AG08396 (cell line): Measurements from ENCODE around the gene LARP1.

Experiments used
- DNase-seq: peaks from one replicate; pipeline ENCODE4 v3.0.0; 2012; ENCODE audit warnings: low spot score, mixed read lengths

Gene LARP1

GRCh38 chr5:154762261-154762660 lies 7.1 kb downstream of the LARP1 start:
- no peak for DNase-seq

- DNase-seq, result no peak
Measured at GRCh38 chr5:154762700-154763099, 7.5 kb downstream of the LARP1 start.

GRCh38 chr5:154764967-154765366 lies 9.8 kb downstream of the LARP1 start:
- DNase-seq, result no peak

- no peak for DNase-seq
Measured at GRCh38 chr5:154765396-154765925, 10.3 kb downstream of the LARP1 start.

- no peak for DNase-seq
Measured at GRCh38 chr5:154766558-154767281, 11.5 kb downstream of the LARP1 start.

- DNase-seq, result no peak
Measured at GRCh38 chr5:154767576-154767975, 12.4 kb downstream of the LARP1 start.

- no peak for DNase-seq
Measured at GRCh38 chr5:154768207-154768606, 13.0 kb downstream of the LARP1 start.

GRCh38 chr5:154770111-154770510 lies 14.9 kb downstream of the LARP1 start:
- DNase-seq, result no peak

GRCh38 chr5:154771383-154771901 lies 16.3 kb downstream of the LARP1 start:
- peak; percentile 80 for DNase-seq

GRCh38 chr5:154773326-154773725 lies 18.1 kb downstream of the LARP1 start:
- DNase-seq, result no peak

GRCh38 chr5:154776167-154776566 lies 21.0 kb downstream of the LARP1 start:
- DNase-seq, result no peak

- DNase-seq, result no peak
Measured at GRCh38 chr5:154778534-154778933, 23.4 kb downstream of the LARP1 start.

GRCh38 chr5:154779105-154779504 lies 23.9 kb downstream of the LARP1 start:
- DNase-seq, result peak; percentile 75

GRCh38 chr5:154780128-154780527 lies 25.0 kb downstream of the LARP1 start:
- no peak for DNase-seq

- DNase-seq, result no peak
Measured at GRCh38 chr5:154782326-154782725, 27.1 kb downstream of the LARP1 start.

- no peak for DNase-seq
Measured at GRCh38 chr5:154782812-154783592, 27.8 kb downstream of the LARP1 start.

- DNase-seq, result peak; percentile 33
Measured at GRCh38 chr5:154783774-154784460, 28.7 kb downstream of the LARP1 start.

GRCh38 chr5:154784856-154785255 lies 29.7 kb downstream of the LARP1 start:
- no peak for DNase-seq

GRCh38 chr5:154786414-154786813 lies 31.2 kb downstream of the LARP1 start:
- no peak for DNase-seq

GRCh38 chr5:154788212-154788611 lies 33.0 kb downstream of the LARP1 start:
- DNase-seq, result no peak

GRCh38 chr5:154791535-154791934 lies 36.4 kb downstream of the LARP1 start:
- no peak for DNase-seq
